Neural cell (in vitro differentiated cells): ENCODE results near the gene ERP44. TPM values are rescaled to one million over a fixed set of nuclear protein-coding genes. Genes with fewer than 3 reads are reported as not detected.
"Not testable (repeated sequence)": the region's sequence is repeated elsewhere in the genome, so short reads cannot be mapped to it uniquely, and the experiment has no call there.

Experiments
- H2AFZ ChIP-seq: fragments of 200-600, 300-800 bp; sonication (generic), shearing (Covaris generic); 2 replicates; pipeline ENCODE4 v1.6.0; 2014; ENCODE audit warnings: low read depth, mild to moderate bottlenecking, antibody characterized with exemption, low read length, moderate library complexity
- H3F3A ChIP-seq: fragments of 200-600 bp; shearing (Covaris generic); 2 replicates; pipeline ENCODE4 v1.6.1; 2016; ENCODE audit warnings: mild to moderate bottlenecking, moderate library complexity, mixed read lengths, antibody characterized with exemption, low read length; ENCODE audit not compliant: insufficient read depth, poor library complexity, severe bottlenecking
- H3K27ac ChIP-seq: fragments of 200-600, 300-800 bp; sonication (generic), shearing (Covaris generic); 2 replicates; pipeline ENCODE4 v1.5.1; 2014; ENCODE audit warnings: mild to moderate bottlenecking, low read length, moderate library complexity
- H3K27me3 ChIP-seq: fragments of 300-800, 200-600 bp; sonication (generic), shearing (Covaris generic); 2 replicates; pipeline ENCODE4 v1.6.0; 2014; ENCODE audit warnings: mild to moderate bottlenecking, low read depth, low read length, moderate library complexity; ENCODE audit not compliant: insufficient read depth
- H3K36me3 ChIP-seq: fragments of 300-800, 200-600 bp; sonication (generic), shearing (Covaris generic); 2 replicates; pipeline ENCODE4 v1.5.1; 2014; ENCODE audit warnings: mild to moderate bottlenecking, antibody characterized with exemption, low read length, moderate library complexity; ENCODE audit not compliant: insufficient read depth
- H3K4me2 ChIP-seq: fragments of 300-800, 200-600 bp; sonication (generic), shearing (Covaris generic); 2 replicates; pipeline ENCODE4 v1.6.0; 2014; ENCODE audit warnings: mild to moderate bottlenecking, low read length
- H3K4me3 ChIP-seq: fragments of 300-800, 200-600 bp; sonication (generic), shearing (Covaris generic); 2 replicates; pipeline ENCODE4 v1.5.1; 2014; ENCODE audit warnings: mild to moderate bottlenecking, low read length, moderate library complexity
- H3K79me2 ChIP-seq: fragments of 200-600 bp; shearing (Covaris generic); replicated peaks from 2 replicates; pipeline ENCODE4 v1.6.0; 2014; ENCODE audit warnings: mild to moderate bottlenecking, low read length, moderate library complexity; ENCODE audit not compliant: insufficient read depth
- H3K9ac ChIP-seq: fragments of 300-800, 200-600 bp; sonication (generic), shearing (Covaris generic); 2 replicates; pipeline ENCODE4 v1.6.1; 2016; ENCODE audit warnings: mild to moderate bottlenecking, low read length, mixed read lengths
- H3K9me2 ChIP-seq: fragments of 200-600 bp; shearing (Covaris generic); 2 replicates; pipeline ENCODE4 v1.6.1; 2016; ENCODE audit warnings: mild to moderate bottlenecking, low read length, mixed read lengths; ENCODE audit not compliant: insufficient read depth
- H3K9me3 ChIP-seq: fragments of 200-600, 300-800 bp; sonication (generic), shearing (Covaris generic); 2 replicates; pipeline ENCODE4 v1.6.1; 2016; ENCODE audit warnings: mild to moderate bottlenecking, mixed run types, low read length, moderate library complexity, mixed read lengths
- H4K20me1 ChIP-seq: fragments of 200-600 bp; shearing (Covaris generic); 2 replicates; pipeline ENCODE4 v1.6.1; 2016; ENCODE audit warnings: mild to moderate bottlenecking, mixed run types; ENCODE audit not compliant: insufficient read depth
- EP300 ChIP-seq: fragments of 450-650 bp; conservative IDR thresholded peaks from 2 replicates; pipeline ENCODE4 v1.6.1; 2014; ENCODE audit warnings: antibody characterized with exemption, mild to moderate bottlenecking, moderate library complexity; ENCODE audit not compliant: poor library complexity, severe bottlenecking
- EZH2 ChIP-seq: fragments of 200-600, 300-800 bp; shearing (Covaris generic), sonication (generic); IDR thresholded peaks from 2 replicates; pipeline ENCODE4 v1.6.1; 2014; ENCODE audit warnings: antibody characterized with exemption, low read length, borderline replicate concordance, mild to moderate bottlenecking; ENCODE audit not compliant: insufficient read depth, poor library complexity, severe bottlenecking
- MXI1 ChIP-seq: fragments of 450-650 bp; conservative IDR thresholded peaks from 2 replicates; pipeline ENCODE4 v1.6.1; 2014; ENCODE audit warnings: antibody characterized with exemption, mild to moderate bottlenecking; ENCODE audit not compliant: poor library complexity, severe bottlenecking
- POLR2AphosphoS5 ChIP-seq: IDR thresholded peaks from 2 replicates; pipeline ENCODE4 v1.6.1; 2012
- RAD21 ChIP-seq: fragments of 450-650 bp; conservative IDR thresholded peaks from 2 replicates; pipeline ENCODE4 v1.6.1; 2014; ENCODE audit warnings: antibody characterized with exemption, mild to moderate bottlenecking, moderate library complexity
- SMC3 ChIP-seq: fragments of 450-650 bp; conservative IDR thresholded peaks from 2 replicates; pipeline ENCODE4 v1.6.1; 2014; ENCODE audit warnings: antibody characterized with exemption, mild to moderate bottlenecking, moderate library complexity; ENCODE audit not compliant: poor library complexity
- TAF1 ChIP-seq: IDR thresholded peaks from 2 replicates; pipeline ENCODE4 v1.6.1; 2012; ENCODE audit warnings: low read depth
- polyA plus RNA-seq: library from polyadenylated mRNA; depleted of rRNA; stranded (reverse); fragments of >200 nt; gene quantifications from 2 replicates; pipeline ENCODE4 v1.2.3, GENCODE V29; 2014
- TF ChIP-seq, protein P1 (sequence below): fragments of 450-650 bp; IDR thresholded peaks from 2 replicates; pipeline ENCODE4 v1.5.1; 2014; ENCODE audit warnings: antibody characterized with exemption, mild to moderate bottlenecking, moderate library complexity; ENCODE audit not compliant: poor library complexity, severe bottlenecking
- TF ChIP-seq, protein P2 (sequence below): IDR thresholded peaks from 2 replicates; pipeline ENCODE4 v1.6.1; 2012; ENCODE audit warnings: borderline replicate concordance

Gene ERP44
- polyA plus RNA-seq, 1 donor from 2014 or later, result 30.6 TPM

DNA sequence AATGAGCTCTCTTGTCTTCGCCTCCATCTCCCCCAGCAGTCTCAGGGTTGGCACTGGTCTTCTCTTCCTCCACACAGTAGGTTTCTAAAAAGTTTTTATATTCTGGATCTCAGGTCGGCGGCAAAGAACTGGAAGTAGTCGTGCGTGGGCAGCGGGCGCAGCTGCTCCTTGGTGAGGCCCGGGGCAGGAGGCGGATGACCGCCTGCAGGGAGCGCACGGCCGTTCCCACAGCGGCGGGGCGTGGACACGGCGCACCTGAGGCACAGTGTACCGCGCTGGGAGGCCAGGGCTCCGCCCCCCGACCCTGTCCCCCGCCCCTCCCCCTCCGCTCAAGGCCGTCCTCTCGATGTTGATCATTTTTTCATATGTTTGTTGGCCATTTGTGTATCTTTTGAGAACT is 99.9 kb downstream of the ERP44 start:
- Histone ChIP-seq H3K4me2 (no peak overlapping the region), H3K36me3 (peaks cover 11% of the 10 kb centered on the region), H3K9ac (no peak overlapping the region), H4K20me1 (no peaks in the 10 kb centered on the region), H3K4me3 (no peak overlapping the region), H3K9me3 (peaks cover 6% of the 10 kb centered on the region), H3F3A (no peaks in the 10 kb centered on the region), H3K9me2 (no peaks in the 10 kb centered on the region), H3K27me3 (no peaks in the 10 kb centered on the region), H2AFZ (no peak overlapping the region), H3K27ac (no peak overlapping the region), H3K79me2 (no peaks in the 10 kb centered on the region)
- no peak for TF ChIP-seq MXI1
- TF ChIP-seq EP300, result no peak
- no peak for TF ChIP-seq SMC3
- TF ChIP-seq EZH2, result no peak
- TF ChIP-seq RAD21, result no peak
- TF ChIP-seq, protein P1, sequence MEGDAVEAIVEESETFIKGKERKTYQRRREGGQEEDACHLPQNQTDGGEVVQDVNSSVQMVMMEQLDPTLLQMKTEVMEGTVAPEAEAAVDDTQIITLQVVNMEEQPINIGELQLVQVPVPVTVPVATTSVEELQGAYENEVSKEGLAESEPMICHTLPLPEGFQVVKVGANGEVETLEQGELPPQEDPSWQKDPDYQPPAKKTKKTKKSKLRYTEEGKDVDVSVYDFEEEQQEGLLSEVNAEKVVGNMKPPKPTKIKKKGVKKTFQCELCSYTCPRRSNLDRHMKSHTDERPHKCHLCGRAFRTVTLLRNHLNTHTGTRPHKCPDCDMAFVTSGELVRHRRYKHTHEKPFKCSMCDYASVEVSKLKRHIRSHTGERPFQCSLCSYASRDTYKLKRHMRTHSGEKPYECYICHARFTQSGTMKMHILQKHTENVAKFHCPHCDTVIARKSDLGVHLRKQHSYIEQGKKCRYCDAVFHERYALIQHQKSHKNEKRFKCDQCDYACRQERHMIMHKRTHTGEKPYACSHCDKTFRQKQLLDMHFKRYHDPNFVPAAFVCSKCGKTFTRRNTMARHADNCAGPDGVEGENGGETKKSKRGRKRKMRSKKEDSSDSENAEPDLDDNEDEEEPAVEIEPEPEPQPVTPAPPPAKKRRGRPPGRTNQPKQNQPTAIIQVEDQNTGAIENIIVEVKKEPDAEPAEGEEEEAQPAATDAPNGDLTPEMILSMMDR, result no peak
- no peak for TF ChIP-seq TAF1
- TF ChIP-seq POLR2AphosphoS5, result no peak
- TF ChIP-seq, protein P2, sequence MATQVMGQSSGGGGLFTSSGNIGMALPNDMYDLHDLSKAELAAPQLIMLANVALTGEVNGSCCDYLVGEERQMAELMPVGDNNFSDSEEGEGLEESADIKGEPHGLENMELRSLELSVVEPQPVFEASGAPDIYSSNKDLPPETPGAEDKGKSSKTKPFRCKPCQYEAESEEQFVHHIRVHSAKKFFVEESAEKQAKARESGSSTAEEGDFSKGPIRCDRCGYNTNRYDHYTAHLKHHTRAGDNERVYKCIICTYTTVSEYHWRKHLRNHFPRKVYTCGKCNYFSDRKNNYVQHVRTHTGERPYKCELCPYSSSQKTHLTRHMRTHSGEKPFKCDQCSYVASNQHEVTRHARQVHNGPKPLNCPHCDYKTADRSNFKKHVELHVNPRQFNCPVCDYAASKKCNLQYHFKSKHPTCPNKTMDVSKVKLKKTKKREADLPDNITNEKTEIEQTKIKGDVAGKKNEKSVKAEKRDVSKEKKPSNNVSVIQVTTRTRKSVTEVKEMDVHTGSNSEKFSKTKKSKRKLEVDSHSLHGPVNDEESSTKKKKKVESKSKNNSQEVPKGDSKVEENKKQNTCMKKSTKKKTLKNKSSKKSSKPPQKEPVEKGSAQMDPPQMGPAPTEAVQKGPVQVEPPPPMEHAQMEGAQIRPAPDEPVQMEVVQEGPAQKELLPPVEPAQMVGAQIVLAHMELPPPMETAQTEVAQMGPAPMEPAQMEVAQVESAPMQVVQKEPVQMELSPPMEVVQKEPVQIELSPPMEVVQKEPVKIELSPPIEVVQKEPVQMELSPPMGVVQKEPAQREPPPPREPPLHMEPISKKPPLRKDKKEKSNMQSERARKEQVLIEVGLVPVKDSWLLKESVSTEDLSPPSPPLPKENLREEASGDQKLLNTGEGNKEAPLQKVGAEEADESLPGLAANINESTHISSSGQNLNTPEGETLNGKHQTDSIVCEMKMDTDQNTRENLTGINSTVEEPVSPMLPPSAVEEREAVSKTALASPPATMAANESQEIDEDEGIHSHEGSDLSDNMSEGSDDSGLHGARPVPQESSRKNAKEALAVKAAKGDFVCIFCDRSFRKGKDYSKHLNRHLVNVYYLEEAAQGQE, result no peak

DNA sequence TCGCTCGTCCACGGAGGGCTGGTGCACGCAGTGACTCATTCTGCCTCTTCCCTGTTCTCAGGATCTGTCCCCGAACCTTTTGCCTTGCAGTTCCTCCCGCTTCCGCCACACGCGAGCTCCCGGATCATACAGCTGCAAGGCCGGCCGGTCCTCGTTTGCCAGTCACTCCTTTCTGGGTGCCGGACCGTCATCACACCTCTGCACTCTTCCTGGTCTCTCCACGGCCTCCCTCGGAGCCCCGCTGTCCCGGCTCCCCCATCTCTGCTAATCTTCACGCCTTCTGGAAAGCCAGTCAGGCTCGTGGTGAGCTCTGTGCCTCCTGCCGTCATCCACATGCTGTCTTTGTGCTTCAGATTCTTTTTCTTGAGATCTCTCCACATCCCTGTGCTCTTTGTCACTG is 100.5 kb downstream of the ERP44 start:
- no peaks in the 10 kb centered on the region for H3K27me3 ChIP-seq
- H3K9me2 ChIP-seq, result no peaks in the 10 kb centered on the region
- H3K9ac ChIP-seq, result no peak overlapping the region
- H3K27ac ChIP-seq, result no peak overlapping the region
- no peak overlapping the region for H2AFZ ChIP-seq
- peaks cover 1% of the 10 kb centered on the region for H3K9me3 ChIP-seq
- H3K79me2 ChIP-seq, result no peaks in the 10 kb centered on the region
- no peaks in the 10 kb centered on the region for H4K20me1 ChIP-seq
- no peaks in the 10 kb centered on the region for H3F3A ChIP-seq
- H3K4me2 ChIP-seq, result no peak overlapping the region
- no peak overlapping the region for H3K4me3 ChIP-seq
- peaks cover 11% of the 10 kb centered on the region for H3K36me3 ChIP-seq
- TF ChIP-seq SMC3 (no peak), EZH2 (no peak), RAD21 (no peak), MXI1 (no peak), POLR2AphosphoS5 (no peak), TAF1 (no peak), EP300 (no peak)
- TF ChIP-seq, protein P1, result no peak
- TF ChIP-seq, protein P2, result no peak

DNA sequence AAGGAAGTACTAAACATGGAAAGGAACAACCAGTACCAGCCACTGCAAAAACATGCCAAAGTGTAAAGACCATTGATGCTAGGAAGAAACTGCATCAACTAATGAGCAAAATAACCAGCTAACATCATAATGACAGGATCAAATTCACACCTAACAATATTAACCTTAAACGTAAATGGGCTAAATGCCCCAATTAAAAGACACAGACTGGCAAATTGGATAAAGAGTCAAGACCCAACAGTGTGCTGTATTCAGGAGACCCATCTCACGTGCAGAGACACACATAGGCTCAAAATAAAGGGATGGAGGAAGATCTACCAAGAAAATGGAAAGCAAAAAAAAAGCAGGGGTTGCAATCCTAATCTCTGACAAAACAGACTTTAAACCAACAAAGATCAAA is 108.3 kb downstream of the ERP44 start:
- H3K79me2 ChIP-seq, H3K4me2 ChIP-seq, H4K20me1 ChIP-seq, H2AFZ ChIP-seq, H3K9ac ChIP-seq, H3K9me2 ChIP-seq, H3F3A ChIP-seq, H3K36me3 ChIP-seq, H3K4me3 ChIP-seq, H3K27ac ChIP-seq, H3K9me3 ChIP-seq, H3K27me3 ChIP-seq: not testable (repeated sequence)
